ENCODE measurements around the gene GRAMD1B. TPM values are rescaled to one million over a fixed set of nuclear protein-coding genes. Genes with fewer than 3 reads are reported as not detected.

GRAMD1B gene
- total RNA-seq, 3 donors from 2014 or later (not counting 1 experiment from before 2014, with no cell fraction given): 5.9 to 10.3 (median 8.8) TPM

- Histone ChIP-seq H3K27me3 (ENCODE audit: control insufficient read depth, insufficient read depth, low read length) (no peaks in the 10 kb centered on the region), H3K9me3 (ENCODE audit: control insufficient read depth, insufficient read depth, low read length) (no peaks in the 10 kb centered on the region)
- ATAC-seq: peak; percentile 56 to 83 (median 78)
Measured at GRCh38 chr11:123560006-123560405, 129.9 kb downstream of the GRAMD1B start.

GRCh38 chr11:123561431-123561800 lies 131.3 kb downstream of the GRAMD1B start:
- Histone ChIP-seq H3K4me3 (ENCODE audit: low read length) (no peak overlapping the region), H3K9me3 (ENCODE audit: control insufficient read depth, insufficient read depth, low read length) (no peaks in the 10 kb centered on the region), H3K4me1 (ENCODE audit: control insufficient read depth, insufficient read depth, low read length) (peaks cover 16% of the 10 kb centered on the region), H3K36me3 (ENCODE audit: control insufficient read depth, insufficient read depth, low read length) (no peaks in the 10 kb centered on the region), H3K27ac (ENCODE audit: low read length) (no peak overlapping the region), H3K27me3 (ENCODE audit: control insufficient read depth, insufficient read depth, low read length) (no peaks in the 10 kb centered on the region)
- H3K9me3 Mint-ChIP-seq: no peaks in the 10 kb centered on the region
- no peak for TF ChIP-seq CTCF (IDR thresholded peaks at IDR 0.05)
- peaks cover 0 to 14% of the 10 kb centered on the region in 2 donors for H3K27me3 Mint-ChIP-seq (ENCODE audit: low read depth in 2 of 2)
- intact Hi-C loops (cut with micrococcal nuclease): no loop called here
- DNase-seq (no peak), ATAC-seq (no peak)
- H3K27ac Mint-ChIP-seq: no peak overlapping the region
- peaks cover 13 to 14% of the 10 kb centered on the region in 2 donors for H3K4me1 Mint-ChIP-seq
- no peaks in the 10 kb centered on the region for H3K36me3 Mint-ChIP-seq
- peak overlapping the region; percentile 82 for H3K4me3 Mint-ChIP-seq
- WGBS (ENCODE audit: insufficient coverage): 98% methylated on average over 5 of the region's 5 CpGs

More at GRCh38 chr11:123560006-123560405, 129.9 kb downstream of the GRAMD1B start:
- H3K36me3 ChIP-seq (ENCODE audit: control insufficient read depth, insufficient read depth, low read length): no peaks in the 10 kb centered on the region
- Mint-ChIP-seq H3K36me3 (no peaks in the 10 kb centered on the region), H3K4me1 (peaks cover 13 to 14% of the 10 kb centered on the region in 2 donors), H3K27ac (peak overlapping the region; percentile 2 to 12), H3K4me3 (peak overlapping the region; percentile 87), H3K27me3 (ENCODE audit: low read depth in 2 of 2) (peaks cover 0 to 16% of the 10 kb centered on the region in 2 donors), H3K9me3 (no peaks in the 10 kb centered on the region)
- peaks cover 16% of the 10 kb centered on the region for H3K4me1 ChIP-seq (ENCODE audit: control insufficient read depth, insufficient read depth, low read length)
- WGBS (ENCODE audit: insufficient coverage): 13% methylated on average over 23 of the region's 23 CpGs
- TF ChIP-seq CTCF (IDR thresholded peaks at IDR 0.05): no peak
- H3K4me3 ChIP-seq (ENCODE audit: low read length): no peak overlapping the region
- intact Hi-C loops (cut with micrococcal nuclease): no loop called here
- peak in 1 of 2 donors; percentile 60 for DNase-seq
- no peak overlapping the region for H3K27ac ChIP-seq (ENCODE audit: low read length)

GRCh38 chr11:123562158-123562557 lies 132.1 kb downstream of the GRAMD1B start:
- Mint-ChIP-seq H3K4me3 (no peak overlapping the region), H3K9me3 (no peaks in the 10 kb centered on the region), H3K4me1 (peaks cover 13 to 14% of the 10 kb centered on the region in 2 donors), H3K27me3 (ENCODE audit: low read depth in 2 of 2) (peaks cover 0 to 13% of the 10 kb centered on the region in 2 donors), H3K36me3 (no peaks in the 10 kb centered on the region), H3K27ac (no peak overlapping the region)
- WGBS (ENCODE audit: insufficient coverage): 95% methylated on average over 7 of the region's 7 CpGs
- no peak for ATAC-seq
- peaks cover 16% of the 10 kb centered on the region for H3K4me1 ChIP-seq (ENCODE audit: control insufficient read depth, insufficient read depth, low read length)
- TF ChIP-seq CTCF (IDR thresholded peaks at IDR 0.05): no peak
- no peak overlapping the region for H3K4me3 ChIP-seq (ENCODE audit: low read length)
- no peaks in the 10 kb centered on the region for H3K27me3 ChIP-seq (ENCODE audit: control insufficient read depth, insufficient read depth, low read length)
- H3K9me3 ChIP-seq (ENCODE audit: control insufficient read depth, insufficient read depth, low read length): no peaks in the 10 kb centered on the region
- intact Hi-C loops (cut with micrococcal nuclease): no loop called here
- no peaks in the 10 kb centered on the region for H3K36me3 ChIP-seq (ENCODE audit: control insufficient read depth, insufficient read depth, low read length)
- DNase-seq: no peak
- H3K27ac ChIP-seq (ENCODE audit: low read length): no peak overlapping the region

- Histone ChIP-seq H3K9me3 (ENCODE audit: control insufficient read depth, insufficient read depth, low read length) (no peaks in the 10 kb centered on the region), H3K27ac (ENCODE audit: low read length) (no peak overlapping the region), H3K36me3 (ENCODE audit: control insufficient read depth, insufficient read depth, low read length) (no peaks in the 10 kb centered on the region), H3K4me1 (ENCODE audit: control insufficient read depth, insufficient read depth, low read length) (peaks cover 16% of the 10 kb centered on the region), H3K27me3 (ENCODE audit: control insufficient read depth, insufficient read depth, low read length) (no peaks in the 10 kb centered on the region), H3K4me3 (ENCODE audit: low read length) (no peak overlapping the region)
- ATAC-seq (no peak), DNase-seq (no peak)
- Mint-ChIP-seq H3K4me1 (peaks cover 13 to 14% of the 10 kb centered on the region in 2 donors), H3K27me3 (ENCODE audit: low read depth in 2 of 2) (peaks cover 0 to 8% of the 10 kb centered on the region in 2 donors), H3K9me3 (no peaks in the 10 kb centered on the region), H3K27ac (no peak overlapping the region), H3K4me3 (no peak overlapping the region), H3K36me3 (no peaks in the 10 kb centered on the region)
- WGBS (ENCODE audit: insufficient coverage): 95% methylated on average over 8 of the region's 8 CpGs
- no peak for TF ChIP-seq CTCF (IDR thresholded peaks at IDR 0.05)
- intact Hi-C loops (cut with micrococcal nuclease): no loop called here
Measured at GRCh38 chr11:123562829-123563228, 132.8 kb downstream of the GRAMD1B start.
